Measurements from ENCODE around the gene IL1R1. TPM values are rescaled to one million over a fixed set of nuclear protein-coding genes. Genes with fewer than 3 reads are reported as not detected.
A peak's percentile ranks its signal among the peaks of the same experiment; 100 is the strongest.

The IL1R1 gene
- total RNA-seq, 1 donor from 2014 or later, result 21.1 TPM

DNA sequence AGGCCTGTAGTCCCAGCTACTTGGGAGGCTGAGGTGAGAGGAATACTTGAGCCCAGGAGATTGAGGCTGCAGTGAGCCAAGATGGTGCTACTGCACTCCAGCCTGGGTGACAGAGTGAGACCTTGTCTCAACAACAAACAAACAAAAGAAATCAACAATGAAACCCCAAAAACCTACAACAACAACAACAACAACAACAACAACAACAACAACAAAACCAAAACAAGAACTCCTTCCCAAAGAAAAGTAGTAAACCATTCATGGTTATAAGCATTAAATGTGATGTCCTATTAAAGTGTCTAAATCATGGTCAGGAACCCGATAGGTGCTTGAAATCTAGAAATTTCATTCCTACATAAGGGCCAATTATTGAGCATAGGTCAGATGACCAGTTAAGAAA is 13.5 kb upstream of the IL1R1 start:
- ATAC-seq (ENCODE audit: poor library complexity) (no peak), DNase-seq (no peak)
- intact Hi-C loops (cut with DNase I), result no loop called here

DNA sequence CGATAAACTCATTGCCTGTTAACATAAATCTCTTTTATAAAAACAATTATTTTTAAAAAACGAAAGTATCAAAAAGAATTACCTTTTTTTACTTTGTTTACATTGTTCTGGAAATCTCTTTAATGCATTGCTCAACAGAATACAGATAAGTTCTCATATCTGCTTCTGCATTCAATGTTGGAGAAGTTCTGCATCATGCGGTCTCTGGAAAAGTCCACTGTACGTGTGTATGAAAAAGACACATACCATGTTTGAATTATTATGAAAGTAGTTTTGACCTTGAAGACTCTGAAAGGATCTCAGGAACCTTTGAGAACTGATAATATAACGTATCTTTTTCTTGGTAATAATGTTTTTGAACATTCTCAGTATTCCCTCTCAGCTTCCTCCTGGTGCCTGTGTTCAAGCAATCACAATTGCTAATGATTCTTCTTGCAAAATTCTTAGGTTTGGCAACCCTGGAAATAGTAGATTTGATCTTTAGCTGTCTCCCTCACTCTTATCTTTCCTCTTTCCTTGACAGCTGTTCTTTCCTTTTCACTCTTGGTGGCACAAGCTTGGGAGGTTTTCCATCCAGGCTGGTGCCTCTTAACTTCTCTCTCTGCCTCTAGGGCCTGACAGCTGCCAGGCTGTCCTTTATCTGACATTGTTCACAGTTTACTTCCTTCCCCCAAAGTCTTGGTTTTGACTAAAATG is 12.4 kb upstream of the IL1R1 start:
- no peak for DNase-seq
- intact Hi-C loops (cut with DNase I), result no loop called here
- no peak for ATAC-seq (ENCODE audit: poor library complexity)

GRCh38 chr2:102130647-102130991 is 11.9 kb upstream of the IL1R1 start:
- DNase-seq, result no peak
- intact Hi-C loops (cut with DNase I), result no loop called here
- ATAC-seq (ENCODE audit: poor library complexity), result no peak

DNA sequence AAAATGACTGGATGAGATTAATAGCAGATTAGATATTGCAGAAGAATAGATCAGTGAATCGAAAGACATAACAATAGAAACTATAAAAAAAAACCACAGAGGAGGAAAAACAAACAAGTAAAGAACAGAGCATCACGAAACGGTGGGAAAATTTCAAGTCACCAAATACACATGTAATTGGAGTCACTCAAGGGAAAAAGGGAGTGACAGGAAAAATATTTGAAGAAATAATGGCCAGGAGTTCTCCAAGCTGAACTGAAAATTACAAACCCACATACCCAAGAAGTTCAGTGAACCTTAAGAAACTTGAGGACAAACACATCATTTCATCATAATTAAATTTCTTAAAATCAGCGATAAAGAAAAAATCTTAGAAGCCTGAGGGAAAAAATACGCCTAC is 11.0 kb upstream of the IL1R1 start:
- intact Hi-C loops (cut with DNase I), result no loop called here
- DNase-seq (no peak), ATAC-seq (ENCODE audit: poor library complexity) (no peak)

GRCh38 chr2:102137138-102137537 is 5.4 kb upstream of the IL1R1 start:
- ATAC-seq (ENCODE audit: poor library complexity), result no peak
- no peak for DNase-seq

DNA sequence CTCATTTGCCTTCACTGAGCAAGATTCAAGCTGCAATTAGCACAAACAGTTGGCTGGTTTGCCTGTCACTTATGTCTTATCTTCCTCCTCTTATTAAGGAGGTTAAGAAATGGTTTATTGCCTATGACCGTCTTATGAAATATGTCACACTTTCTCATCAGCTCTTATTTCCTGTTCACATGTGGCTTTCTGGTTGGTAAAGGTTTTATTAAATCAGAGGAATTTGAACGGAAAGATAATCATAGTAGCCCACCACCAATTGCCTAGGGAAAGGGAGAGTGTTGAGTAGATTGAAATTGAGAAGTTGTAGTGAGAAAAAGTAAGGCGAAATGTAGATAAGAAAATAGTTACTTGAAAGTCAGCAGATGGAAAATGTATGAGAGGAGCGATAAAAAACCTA is 4.2 kb upstream of the IL1R1 start:
- DNase-seq, result no peak
- intact Hi-C loops (cut with DNase I), result no loop called here
- no peak for ATAC-seq (ENCODE audit: poor library complexity)

More at GRCh38 chr2:102137138-102137537, 5.4 kb upstream of the IL1R1 start:
- intact Hi-C loops (cut with DNase I), result no loop called here

- intact Hi-C loops (cut with DNase I), result no loop called here
- no peak for ATAC-seq (ENCODE audit: poor library complexity)
- DNase-seq, result no peak
Measured at GRCh38 chr2:102139851-102140250, 2.7 kb upstream of the IL1R1 start.

- intact Hi-C loops (cut with DNase I), result no loop called here
- no peak for DNase-seq
Measured at GRCh38 chr2:102140377-102140776, 2.2 kb upstream of the IL1R1 start.

GRCh38 chr2:102141011-102141943 is 1.3 kb upstream of the IL1R1 start:
- intact Hi-C loops (cut with DNase I), result no loop called here
- ATAC-seq (ENCODE audit: poor library complexity), result peak; percentile 25
- DNase-seq, result no peak

More at GRCh38 chr2:102140377-102140776, 2.2 kb upstream of the IL1R1 start:
- ATAC-seq (ENCODE audit: poor library complexity), result no peak

DNA sequence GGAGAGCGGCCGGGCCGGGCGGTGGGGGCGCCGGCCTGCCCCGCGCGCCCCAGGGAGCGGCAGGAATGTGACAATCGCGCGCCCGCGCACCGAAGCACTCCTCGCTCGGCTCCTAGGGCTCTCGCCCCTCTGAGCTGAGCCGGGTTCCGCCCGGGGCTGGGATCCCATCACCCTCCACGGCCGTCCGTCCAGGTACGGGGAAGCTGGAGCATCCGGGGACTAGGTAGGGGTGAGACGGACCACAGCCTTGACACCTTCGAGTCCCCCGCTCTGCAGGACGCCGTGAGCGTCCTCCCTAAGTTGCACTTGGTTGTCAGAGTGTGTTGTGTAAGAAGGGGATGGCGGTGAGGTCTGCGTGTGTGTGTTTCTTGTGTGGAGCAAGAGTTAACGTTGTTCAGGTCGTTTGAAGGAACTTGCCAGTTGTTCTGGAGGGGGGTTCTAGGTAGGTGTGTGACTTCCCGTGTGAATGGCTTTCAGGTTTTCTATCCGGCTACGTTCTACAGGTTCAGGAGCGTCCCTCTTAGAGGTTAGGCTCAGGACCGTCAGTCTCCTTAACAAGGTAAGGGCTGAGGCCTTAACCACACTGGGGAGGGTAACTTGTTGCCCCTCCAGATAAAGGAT is 393 bp downstream of the IL1R1 start:
- no peak for ATAC-seq (ENCODE audit: poor library complexity)
- no peak for DNase-seq
- intact Hi-C loops (cut with DNase I), result no loop called here

- DNase-seq, result peak; percentile 57
- ATAC-seq (ENCODE audit: poor library complexity), result peak; percentile 21
- intact Hi-C loops (cut with DNase I), result no loop called here
Measured at GRCh38 chr2:102143450-102143985, 972 bp downstream of the IL1R1 start.

DNA sequence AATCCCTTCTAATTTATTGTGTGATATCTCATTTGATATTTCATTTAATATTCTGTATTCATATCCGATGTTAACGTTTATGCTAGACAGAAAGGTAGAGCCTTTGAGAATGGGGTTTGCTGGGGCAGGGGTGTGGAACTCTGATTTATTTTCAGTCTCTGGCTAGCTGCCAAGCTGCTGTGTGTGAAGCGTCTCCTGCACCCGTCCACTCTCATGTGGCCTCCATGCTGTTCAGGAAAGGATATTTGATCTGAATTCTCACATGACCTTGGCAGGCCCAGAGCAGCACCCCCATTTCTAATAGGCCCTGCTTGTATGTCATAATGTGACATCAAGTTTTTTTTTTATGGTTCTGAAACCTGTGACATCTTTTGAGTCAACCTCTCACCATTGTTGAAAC is 1.6 kb downstream of the IL1R1 start:
- ATAC-seq (ENCODE audit: poor library complexity) (no peak), DNase-seq (no peak)
- intact Hi-C loops (cut with DNase I), result no loop called here

GRCh38 chr2:102145107-102145506 is 2.6 kb downstream of the IL1R1 start:
- ATAC-seq (ENCODE audit: poor library complexity) (no peak), DNase-seq (no peak)
- intact Hi-C loops (cut with DNase I), result no loop called here

GRCh38 chr2:102145934-102146333 is 3.4 kb downstream of the IL1R1 start:
- DNase-seq (no peak), ATAC-seq (ENCODE audit: poor library complexity) (no peak)
- intact Hi-C loops (cut with DNase I), result no loop called here

GRCh38 chr2:102147935-102148334 is 5.4 kb downstream of the IL1R1 start:
- ATAC-seq (ENCODE audit: poor library complexity) (no peak), DNase-seq (no peak)
- intact Hi-C loops (cut with DNase I), result no loop called here

DNA sequence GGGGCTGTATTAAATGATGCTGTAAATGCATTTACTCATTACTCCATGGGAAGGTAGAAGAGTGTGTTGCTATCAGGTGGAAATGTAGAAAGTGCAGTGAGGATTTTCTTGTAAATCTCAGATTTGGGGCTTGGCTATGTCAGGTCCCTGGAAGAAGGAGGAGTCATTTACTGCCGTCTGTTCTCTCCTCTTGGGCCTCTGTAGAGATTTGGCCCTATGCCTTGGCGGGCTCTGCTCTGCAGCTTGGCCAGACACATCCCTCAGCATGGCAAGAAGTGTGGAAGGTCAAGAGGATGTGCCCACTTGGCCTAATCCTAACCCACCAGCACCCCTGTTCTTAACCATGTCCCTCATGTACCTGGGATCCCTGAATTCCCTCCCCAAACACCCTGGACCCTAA is 6.7 kb downstream of the IL1R1 start:
- ATAC-seq (ENCODE audit: poor library complexity) (no peak), DNase-seq (no peak)
- intact Hi-C loops (cut with DNase I), result no loop called here

GRCh38 chr2:102149644-102150455 is 7.3 kb downstream of the IL1R1 start:
- intact Hi-C loops (cut with DNase I), result no loop called here
- no peak for DNase-seq
- ATAC-seq (ENCODE audit: poor library complexity), result no peak

- DNase-seq (no peak), ATAC-seq (ENCODE audit: poor library complexity) (no peak)
- intact Hi-C loops (cut with DNase I), result no loop called here
Measured at GRCh38 chr2:102154364-102154763, 11.8 kb downstream of the IL1R1 start.
